ENCODE results near the gene IRX4. TPM values are rescaled to one million over a fixed set of nuclear protein-coding genes. Genes with fewer than 3 reads are reported as not detected.

IRX4 gene
- total RNA-seq, 1 experiment from 2014 or later = 16.5 TPM

- Histone ChIP-seq H3K9ac (ENCODE audit: low read length) (no peak overlapping the region), H3K9me3 (ENCODE audit: control insufficient read depth in 1 of 2, insufficient read depth in 1 of 2, low read depth in 1 of 2, low read length in 2 of 2) (no peaks in the 10 kb centered on the region), H3K4me1 (ENCODE audit: control insufficient read depth in 1 of 2, insufficient read depth in 2 of 2, low read length in 2 of 2) (no peaks in the 10 kb centered on the region), H2AFZ (ENCODE audit: low read depth, low read length, poor library complexity, severe bottlenecking) (no peak overlapping the region), H3K9me2 (ENCODE audit: insufficient read depth) (no peaks in the 10 kb centered on the region), H4K20me1 (ENCODE audit: insufficient read depth) (no peaks in the 10 kb centered on the region), H3K36me3 (ENCODE audit: control insufficient read depth in 1 of 2, insufficient read depth in 2 of 2, low read length in 2 of 2) (no peaks in the 10 kb centered on the region), H3K27ac (ENCODE audit: low read depth, low read length) (no peak overlapping the region), H3K79me2 (ENCODE audit: insufficient read depth, low read length) (no peaks in the 10 kb centered on the region), H3K4me3 (replicated peaks in 1 of 2; ENCODE audit: low read depth in 1 of 2, low read length in 2 of 2) (no peak overlapping the region), H3K4me2 (ENCODE audit: low read length) (no peak overlapping the region), H3K27me3 (ENCODE audit: insufficient read depth, low read length) (no peaks in the 10 kb centered on the region)
- RAD21 ChIA-PET (ENCODE audit: low non-redundant PET in 1 of 2, low total read pairs in 2 of 2, uncharacterized antibody in 2 of 2, unreplicated experiment in 2 of 2) = no interaction called here
- no peak for ATAC-seq
- CTCF ChIA-PET = no interaction called here
- no peak for DNase-seq (ENCODE audit: low read depth, low spot score)
- no peak for TF ChIP-seq ZFX (IDR thresholded peaks at IDR 0.05)
- no peak for TF ChIP-seq SIN3A (IDR thresholded peaks at IDR 0.05; ENCODE audit: low read depth)
- no peak for TF ChIP-seq TCF7L2 (IDR thresholded peaks at IDR 0.05; ENCODE audit: borderline replicate concordance, extremely low read depth, insufficient read depth, insufficient read length)
- no peak for TF ChIP-seq POLR2AphosphoS5 (IDR thresholded peaks at IDR 0.05; ENCODE audit: low read depth, low read length)
- TF ChIP-seq CEBPB (IDR thresholded peaks at IDR 0.05; ENCODE audit: low read depth) = no peak
- no peak for TF ChIP-seq POLR2A (IDR thresholded peaks at IDR 0.05; ENCODE audit: borderline replicate concordance, extremely low read depth, insufficient read depth, insufficient read length)
- no peak for TF ChIP-seq YY1 (IDR thresholded peaks at IDR 0.05; ENCODE audit: extremely low read depth, insufficient replicate concordance, low read depth, low read length)
- TF ChIP-seq SP1 (IDR thresholded peaks at IDR 0.05; ENCODE audit: low read depth) = no peak
- no peak for TF ChIP-seq FOSL1 (IDR thresholded peaks at IDR 0.05; ENCODE audit: low read depth)
- TF ChIP-seq, protein P1, sequence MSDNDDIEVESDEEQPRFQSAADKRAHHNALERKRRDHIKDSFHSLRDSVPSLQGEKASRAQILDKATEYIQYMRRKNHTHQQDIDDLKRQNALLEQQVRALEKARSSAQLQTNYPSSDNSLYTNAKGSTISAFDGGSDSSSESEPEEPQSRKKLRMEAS (IDR thresholded peaks at IDR 0.05) = no peak
- TF ChIP-seq ZNF274 (IDR thresholded peaks at IDR 0.05; ENCODE audit: low read depth, low read length) = no peak
- no peak for TF ChIP-seq ZBTB33 (IDR thresholded peaks at IDR 0.05; ENCODE audit: extremely low read depth, insufficient replicate concordance, low read length)
- intact Hi-C loops (cut with micrococcal nuclease) = no loop called here
- BruUV-seq (replicated peaks) = no TSS peak
- POLR2A ChIA-PET = no interaction called here
Observed at GRCh38 chr5:1910861-1911772, 28.4 kb upstream of the IRX4 start.

All from HCT116 (cell line).